ENCODE measurements around the gene TP53I3. TPM values are rescaled to one million over a fixed set of nuclear protein-coding genes. Genes with fewer than 3 reads are reported as not detected.

Gene TP53I3
- polyA plus RNA-seq, 4 donors, result 32.2 to 420 (median 184) TPM

GRCh38 chr2:24087032-24087431, 2.4 kb upstream of the TP53I3 start:
- H3K36me3 ChIP-seq (ENCODE audit: control insufficient read depth in 3 of 3, insufficient read depth in 2 of 3, low read depth in 1 of 3, low read length in 3 of 3), result peaks cover 0 to 17% (median 3%) of the 10 kb centered on the region in 3 donors
- DNase-seq (no peak), FAIRE-seq (no peak)
- 79 to 84% (median 79%) methylated on average over 3 of the region's 3 CpGs for WGBS, 3 donors
- no peak overlapping the region for H3K4me3 ChIP-seq (ENCODE audit: low read depth in 1 of 3, low read length in 3 of 3)
- H3K27ac ChIP-seq (ENCODE audit: low read depth in 1 of 3, low read length in 2 of 3), result no peak overlapping the region
- no peaks in the 10 kb centered on the region for H3K9me3 ChIP-seq (ENCODE audit: control insufficient read depth in 2 of 2, insufficient read depth in 1 of 2, low read depth in 1 of 2, low read length in 1 of 2)
- no peaks in the 10 kb centered on the region for H3K27me3 ChIP-seq (ENCODE audit: control insufficient read depth in 3 of 3, insufficient read depth in 3 of 3, low read length in 3 of 3)
- H3K4me1 ChIP-seq (ENCODE audit: control insufficient read depth in 3 of 3, insufficient read depth in 2 of 3, low read depth in 1 of 3, low read length in 2 of 3), result peaks cover 1 to 16% (median 5%) of the 10 kb centered on the region in 3 donors

- 88 to 100% (median 91%) methylated on average over 1 of the region's 1 CpG for WGBS, 3 donors
- peaks cover 2 to 16% (median 5%) of the 10 kb centered on the region in 3 donors for H3K4me1 ChIP-seq (ENCODE audit: control insufficient read depth in 3 of 3, insufficient read depth in 2 of 3, low read depth in 1 of 3, low read length in 2 of 3)
- no peaks in the 10 kb centered on the region for H3K9me3 ChIP-seq (ENCODE audit: control insufficient read depth in 2 of 2, insufficient read depth in 1 of 2, low read depth in 1 of 2, low read length in 1 of 2)
- DNase-seq (no peak), FAIRE-seq (no peak)
- no peak overlapping the region for H3K4me3 ChIP-seq (ENCODE audit: low read depth in 1 of 3, low read length in 3 of 3)
- H3K27ac ChIP-seq (ENCODE audit: low read depth in 1 of 3, low read length in 2 of 3), result no peak overlapping the region
- H3K27me3 ChIP-seq (ENCODE audit: control insufficient read depth in 3 of 3, insufficient read depth in 3 of 3, low read length in 3 of 3), result no peaks in the 10 kb centered on the region
- peaks cover 0 to 20% (median 3%) of the 10 kb centered on the region in 3 donors for H3K36me3 ChIP-seq (ENCODE audit: control insufficient read depth in 3 of 3, insufficient read depth in 2 of 3, low read depth in 1 of 3, low read length in 3 of 3)
Observed at GRCh38 chr2:24086241-24086640, 1.6 kb upstream of the TP53I3 start.

- no peaks in the 10 kb centered on the region for H3K9me3 ChIP-seq (ENCODE audit: control insufficient read depth in 2 of 2, insufficient read depth in 1 of 2, low read depth in 1 of 2, low read length in 1 of 2)
- FAIRE-seq, result no peak
- H3K4me3 ChIP-seq (ENCODE audit: low read depth in 1 of 3, low read length in 3 of 3), result peak overlapping the region; percentile 43 to 77 (median 61)
- H3K36me3 ChIP-seq (ENCODE audit: control insufficient read depth in 3 of 3, insufficient read depth in 2 of 3, low read depth in 1 of 3, low read length in 3 of 3), result peaks cover 1 to 26% (median 3%) of the 10 kb centered on the region in 3 donors
- peaks cover 2 to 16% (median 5%) of the 10 kb centered on the region in 3 donors for H3K4me1 ChIP-seq (ENCODE audit: control insufficient read depth in 3 of 3, insufficient read depth in 2 of 3, low read depth in 1 of 3, low read length in 2 of 3)
- H3K27me3 ChIP-seq (ENCODE audit: control insufficient read depth in 3 of 3, insufficient read depth in 3 of 3, low read length in 3 of 3), result no peaks in the 10 kb centered on the region
- peak overlapping the region; percentile 98 to 99 (median 99) for H3K27ac ChIP-seq (ENCODE audit: low read depth in 1 of 3, low read length in 2 of 3)
- no peak for DNase-seq
- WGBS, 3 donors, result 9 to 23% (median 21%) methylated on average over 11 of the region's 11 CpGs
Observed at GRCh38 chr2:24085200-24085489, 511 bp upstream of the TP53I3 start.

- DNase-seq, result peak; percentile 98 to 99
- 2 to 6% (median 6%) methylated on average over 30 of the region's 30 CpGs for WGBS, 3 donors
- Histone ChIP-seq H3K36me3 (ENCODE audit: control insufficient read depth in 3 of 3, insufficient read depth in 2 of 3, low read depth in 1 of 3, low read length in 3 of 3) (peaks cover 1 to 29% (median 3%) of the 10 kb centered on the region in 3 donors), H3K9me3 (ENCODE audit: control insufficient read depth in 2 of 2, insufficient read depth in 1 of 2, low read depth in 1 of 2, low read length in 1 of 2) (no peaks in the 10 kb centered on the region), H3K4me1 (ENCODE audit: control insufficient read depth in 3 of 3, insufficient read depth in 2 of 3, low read depth in 1 of 3, low read length in 2 of 3) (peaks cover 2 to 18% (median 5%) of the 10 kb centered on the region in 3 donors), H3K27me3 (ENCODE audit: control insufficient read depth in 3 of 3, insufficient read depth in 3 of 3, low read length in 3 of 3) (no peaks in the 10 kb centered on the region), H3K27ac (ENCODE audit: low read depth in 1 of 3, low read length in 2 of 3) (peak overlapping the region; percentile 98 to 99 (median 99)), H3K4me3 (ENCODE audit: low read depth in 1 of 3, low read length in 3 of 3) (peak overlapping the region; percentile 43 to 77 (median 61))
- FAIRE-seq, result no peak
Observed at GRCh38 chr2:24083567-24084385, 858 bp downstream of the TP53I3 start.

- Histone ChIP-seq H3K27me3 (ENCODE audit: control insufficient read depth in 3 of 3, insufficient read depth in 3 of 3, low read length in 3 of 3) (no peaks in the 10 kb centered on the region), H3K9me3 (ENCODE audit: control insufficient read depth in 2 of 2, insufficient read depth in 1 of 2, low read depth in 1 of 2, low read length in 1 of 2) (no peaks in the 10 kb centered on the region), H3K27ac (ENCODE audit: low read depth in 1 of 3, low read length in 2 of 3) (peak overlapping the region; percentile 92 to 99 (median 98)), H3K4me3 (ENCODE audit: low read depth in 1 of 3, low read length in 3 of 3) (peak overlapping the region in 2 of 3 donors; percentile 61 to 77), H3K36me3 (ENCODE audit: control insufficient read depth in 3 of 3, insufficient read depth in 2 of 3, low read depth in 1 of 3, low read length in 3 of 3) (peaks cover 1 to 26% (median 3%) of the 10 kb centered on the region in 3 donors), H3K4me1 (ENCODE audit: control insufficient read depth in 3 of 3, insufficient read depth in 2 of 3, low read depth in 1 of 3, low read length in 2 of 3) (peaks cover 2 to 25% (median 5%) of the 10 kb centered on the region in 3 donors)
- no peak for DNase-seq
- no peak for FAIRE-seq
- 78 to 87% (median 82%) methylated on average over 7 to 8 of the region's 8 CpGs for WGBS, 3 donors
Observed at GRCh38 chr2:24082787-24083566, 1.7 kb downstream of the TP53I3 start.

- no peak for FAIRE-seq
- no peak for DNase-seq
- H3K4me3 ChIP-seq (ENCODE audit: low read depth in 1 of 3, low read length in 3 of 3), result no peak overlapping the region
- H3K27me3 ChIP-seq (ENCODE audit: control insufficient read depth in 3 of 3, insufficient read depth in 3 of 3, low read length in 3 of 3), result no peaks in the 10 kb centered on the region
- no peak overlapping the region for H3K27ac ChIP-seq (ENCODE audit: low read depth in 1 of 3, low read length in 2 of 3)
- H3K4me1 ChIP-seq (ENCODE audit: control insufficient read depth in 3 of 3, insufficient read depth in 2 of 3, low read depth in 1 of 3, low read length in 2 of 3), result peaks cover 2 to 31% (median 5%) of the 10 kb centered on the region in 3 donors
- no peaks in the 10 kb centered on the region for H3K9me3 ChIP-seq (ENCODE audit: control insufficient read depth in 2 of 2, insufficient read depth in 1 of 2, low read depth in 1 of 2, low read length in 1 of 2)
- 66 to 85% (median 73%) methylated on average over 2 of the region's 2 CpGs for WGBS, 3 donors
- H3K36me3 ChIP-seq (ENCODE audit: control insufficient read depth in 3 of 3, insufficient read depth in 2 of 3, low read depth in 1 of 3, low read length in 3 of 3), result peaks cover 1 to 19% (median 3%) of the 10 kb centered on the region in 3 donors
Observed at GRCh38 chr2:24080701-24081100, 3.9 kb downstream of the TP53I3 start.

GRCh38 chr2:24077879-24078278, 6.8 kb downstream of the TP53I3 start:
- no peak for FAIRE-seq
- H3K9me3 ChIP-seq (ENCODE audit: control insufficient read depth in 2 of 2, insufficient read depth in 1 of 2, low read depth in 1 of 2, low read length in 1 of 2), result no peaks in the 10 kb centered on the region
- H3K36me3 ChIP-seq (ENCODE audit: control insufficient read depth in 3 of 3, insufficient read depth in 2 of 3, low read depth in 1 of 3, low read length in 3 of 3), result peaks cover 2 to 21% (median 3%) of the 10 kb centered on the region in 3 donors
- peak in 1 of 2 donors; percentile 25 for DNase-seq
- WGBS, 3 donors, result 22 to 49% (median 37%) methylated on average over 2 of the region's 2 CpGs
- H3K4me1 ChIP-seq (ENCODE audit: control insufficient read depth in 3 of 3, insufficient read depth in 2 of 3, low read depth in 1 of 3, low read length in 2 of 3), result peaks cover under 1 to 21% (median 2%) of the 10 kb centered on the region in 3 donors
- peak overlapping the region; percentile 92 to 100 (median 99) for H3K27ac ChIP-seq (ENCODE audit: low read depth in 1 of 3, low read length in 2 of 3)
- peak overlapping the region in 2 of 3 donors; percentile 74 to 78 for H3K4me3 ChIP-seq (ENCODE audit: low read depth in 1 of 3, low read length in 3 of 3)
- no peaks in the 10 kb centered on the region for H3K27me3 ChIP-seq (ENCODE audit: control insufficient read depth in 3 of 3, insufficient read depth in 3 of 3, low read length in 3 of 3)

- Histone ChIP-seq H3K36me3 (ENCODE audit: control insufficient read depth in 3 of 3, insufficient read depth in 2 of 3, low read depth in 1 of 3, low read length in 3 of 3) (peaks cover under 1 to 19% (median 6%) of the 10 kb centered on the region in 3 donors), H3K4me3 (ENCODE audit: low read depth in 1 of 3, low read length in 3 of 3) (peak overlapping the region; percentile 70 to 78 (median 74)), H3K9me3 (ENCODE audit: control insufficient read depth in 2 of 2, insufficient read depth in 1 of 2, low read depth in 1 of 2, low read length in 1 of 2) (no peaks in the 10 kb centered on the region), H3K27ac (ENCODE audit: low read depth in 1 of 3, low read length in 2 of 3) (peak overlapping the region; percentile 92 to 100 (median 99)), H3K4me1 (ENCODE audit: control insufficient read depth in 3 of 3, insufficient read depth in 2 of 3, low read depth in 1 of 3, low read length in 2 of 3) (peaks cover 0 to 18% (median 2%) of the 10 kb centered on the region in 3 donors), H3K27me3 (ENCODE audit: control insufficient read depth in 3 of 3, insufficient read depth in 3 of 3, low read length in 3 of 3) (no peaks in the 10 kb centered on the region)
- 4 to 10% (median 5%) methylated on average over 9 of the region's 9 CpGs for WGBS, 3 donors
- FAIRE-seq, result no peak
- peak in 1 of 2 donors; percentile 48 for DNase-seq
Observed at GRCh38 chr2:24077535-24077877, 7.1 kb downstream of the TP53I3 start.

All from small intestine (tissue), 7 donors.